PC-9 (cell line): Measurements from ENCODE around the gene SLX9.

Experiments
- CTCF ChIP-seq: fragments of 200-600 bp; sonication (generic); conservative IDR thresholded peaks from 2 replicates; pipeline ENCODE4 v1.6.1; 2017; ENCODE audit warnings: mixed run types, antibody characterized with exemption, mild to moderate bottlenecking, moderate library complexity
- EZH2 ChIP-seq: fragments of 200-600 bp; sonication (generic); IDR thresholded peaks from 2 replicates; pipeline ENCODE4 v1.8.0; 2017; ENCODE audit warnings: antibody characterized with exemption, low read depth

- TF ChIP-seq CTCF (no peak), EZH2 (no peak)
Observed at GRCh38 chr21:44996096-44996495, 56.3 kb downstream of the SLX9 start.
